GM13976 (cell line): ENCODE results near the gene SLIT3.

Source experiments
- DNase-seq: peaks from one replicate; pipeline ENCODE4 v3.0.0; 2012; ENCODE audit warnings: low spot score
- CTCF ChIP-seq: IDR thresholded peaks from 2 replicates; pipeline ENCODE4 v1.5.1; 2012; ENCODE audit warnings: borderline replicate concordance, mild to moderate bottlenecking; ENCODE audit not compliant: insufficient read depth; ENCODE audit errors: extremely low read depth, missing control alignments, control extremely low read depth
- in situ Hi-C: fragments of 300-500 bp; cut with MboI; formaldehyde crosslinking; loops from one replicate; pipeline ENCODE4 v1.12.0; 2022; ENCODE audit warnings: low sequenced_read_pairs, mixed read lengths, inconsistent platforms; ENCODE audit not compliant: unreplicated experiment

The SLIT3 gene

GRCh38 chr5:169003721-169004541 is 297.0 kb downstream of the SLIT3 start:
- no peak for TF ChIP-seq CTCF
- in situ Hi-C loops, result no loop called here
- no peak for DNase-seq

DNA sequence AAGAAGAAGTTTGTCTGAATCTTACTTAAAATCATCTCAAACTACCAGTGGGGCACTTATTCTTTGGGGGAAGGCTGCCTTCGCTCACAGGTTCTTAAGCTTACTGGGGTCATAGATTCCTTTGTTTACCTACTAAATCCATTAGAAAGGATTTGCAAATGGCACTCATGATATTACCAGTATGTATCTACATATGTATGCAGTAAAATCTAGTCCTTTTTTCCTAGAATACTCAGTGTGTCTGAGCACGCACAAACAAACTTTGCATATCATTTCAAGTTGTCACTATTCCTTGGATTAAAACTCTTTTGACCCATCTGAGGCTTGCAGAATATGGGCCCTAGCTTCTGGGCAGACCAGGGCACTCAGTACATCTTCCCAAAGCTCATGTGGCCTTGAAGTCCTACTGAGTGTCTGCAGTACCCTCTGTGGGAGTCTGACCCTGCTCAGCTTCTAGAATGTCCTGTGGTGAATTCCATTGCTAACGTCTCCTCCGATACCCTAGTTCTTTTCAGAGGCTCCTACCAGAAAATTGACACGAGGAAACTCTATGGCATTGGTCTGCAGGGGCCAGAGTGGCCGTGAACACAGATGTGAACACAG is 297.9 kb downstream of the SLIT3 start:
- in situ Hi-C loops, result no loop called here
- DNase-seq, result no peak
- TF ChIP-seq CTCF, result no peak

GRCh38 chr5:169001394-169001793 is 299.5 kb downstream of the SLIT3 start:
- no peak for DNase-seq
- in situ Hi-C loops, result no loop called here
- TF ChIP-seq CTCF, result no peak

GRCh38 chr5:168995024-168995423 is 305.9 kb downstream of the SLIT3 start:
- DNase-seq, result no peak
- no peak for TF ChIP-seq CTCF
- in situ Hi-C loops, result loop anchor here (25.0 kb wide), 1 partner anchor 592 kb away; the partner anchor contains the start of gene SPDL1

DNA sequence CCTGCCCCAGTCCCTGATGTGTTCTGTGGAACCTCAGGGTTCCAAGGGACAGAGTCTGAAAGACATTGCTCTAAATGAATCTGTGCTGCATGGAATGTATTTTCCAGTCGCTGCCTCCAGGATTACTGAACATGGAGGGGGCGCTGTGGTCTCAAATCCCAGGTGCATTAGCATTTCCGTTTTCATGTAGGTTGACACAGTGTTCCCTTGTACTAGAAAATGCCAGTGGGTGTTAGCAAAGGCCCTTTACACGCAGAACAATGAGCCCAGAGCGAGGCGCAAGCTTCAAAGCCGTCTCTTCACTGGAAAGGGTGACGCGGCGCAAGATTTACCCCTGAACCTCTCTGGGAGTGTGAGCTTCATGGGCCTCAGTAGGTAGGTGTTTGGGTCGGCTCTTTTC is 308.3 kb downstream of the SLIT3 start:
- TF ChIP-seq CTCF, result no peak
- DNase-seq, result no peak
- in situ Hi-C loops, result loop anchor here (25.0 kb wide), 1 partner anchor 595 kb away; the partner anchor contains the start of gene SPDL1

DNA sequence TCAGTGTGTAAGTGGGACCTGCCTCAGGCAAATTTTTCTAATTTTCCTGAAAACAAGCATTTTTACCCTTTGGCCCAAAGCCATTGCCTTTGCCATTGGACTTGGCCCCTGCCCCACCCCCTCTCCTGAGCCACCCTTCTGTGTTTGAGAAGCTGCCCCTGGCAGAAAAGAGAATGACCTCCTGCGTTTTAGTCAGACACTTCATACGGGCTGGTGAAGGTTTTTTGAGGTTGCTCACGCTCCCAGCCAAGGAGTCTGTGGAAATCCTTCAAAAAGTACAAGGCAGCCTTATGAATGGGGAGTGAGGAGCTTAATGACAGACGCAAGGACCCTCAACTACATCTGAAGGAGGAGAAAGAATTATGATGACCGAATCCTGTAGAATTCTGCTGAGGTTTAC is 308.9 kb downstream of the SLIT3 start:
- no peak for TF ChIP-seq CTCF
- in situ Hi-C loops, result loop anchor here (25.0 kb wide), 1 partner anchor 595 kb away; the partner anchor contains the start of gene SPDL1
- DNase-seq, result no peak
